Measurements from ENCODE around the gene STARD8. TPM values are rescaled to one million over a fixed set of nuclear protein-coding genes. Genes with fewer than 3 reads are reported as not detected.

The STARD8 gene
- total RNA-seq, 2 donors from 2014 or later = 15.8 to 19.8 TPM

- no peak for ATAC-seq (ENCODE audit: insufficient number of reproducible peaks, low FRiP score, low read depth)
- no peak for TF ChIP-seq CTCF (IDR thresholded peaks at IDR 0.05)
- H3K27me3 ChIP-seq (replicated peaks; ENCODE audit: insufficient read depth) = no peaks in the 10 kb centered on the region
Measured at GRCh38 chrX:68691921-68692320, 44.5 kb downstream of the STARD8 start.

GRCh38 chrX:68692651-68693050 is 45.2 kb downstream of the STARD8 start:
- ATAC-seq (ENCODE audit: insufficient number of reproducible peaks, low FRiP score, low read depth) (no peak), DNase-seq (ENCODE audit: low spot score) (no peak)
- Histone ChIP-seq H3K9me3 (no peaks in the 10 kb centered on the region), H3K27ac (no peak overlapping the region), H3K4me3 (no peak overlapping the region), H3K27me3 (replicated peaks; ENCODE audit: insufficient read depth) (no peaks in the 10 kb centered on the region), H3K36me3 (no peaks in the 10 kb centered on the region), H3K4me1 (ENCODE audit: control insufficient read depth in 1 of 2, low read depth in 2 of 2) (no peaks in the 10 kb centered on the region)
- no peak for TF ChIP-seq CTCF (IDR thresholded peaks at IDR 0.05)

More at GRCh38 chrX:68691921-68692320, 44.5 kb downstream of the STARD8 start:
- Histone ChIP-seq H3K4me3 (no peak overlapping the region), H3K4me1 (ENCODE audit: control insufficient read depth in 1 of 2, low read depth in 2 of 2) (no peaks in the 10 kb centered on the region), H3K36me3 (no peaks in the 10 kb centered on the region), H3K9me3 (no peaks in the 10 kb centered on the region), H3K27ac (no peak overlapping the region)
- DNase-seq (ENCODE audit: low spot score) = no peak

GRCh38 chrX:68693481-68694434 is 46.3 kb downstream of the STARD8 start:
- H3K4me3 ChIP-seq = peak overlapping the region; percentile 75
- no peaks in the 10 kb centered on the region for H3K4me1 ChIP-seq (ENCODE audit: control insufficient read depth in 1 of 2, low read depth in 2 of 2)
- ATAC-seq (ENCODE audit: insufficient number of reproducible peaks, low FRiP score, low read depth) = no peak
- peak; percentile 28 for DNase-seq (ENCODE audit: low spot score)
- no peak for TF ChIP-seq CTCF (IDR thresholded peaks at IDR 0.05)
- no peak overlapping the region for H3K27ac ChIP-seq
- no peaks in the 10 kb centered on the region for H3K36me3 ChIP-seq
- no peaks in the 10 kb centered on the region for H3K27me3 ChIP-seq (replicated peaks; ENCODE audit: insufficient read depth)
- no peaks in the 10 kb centered on the region for H3K9me3 ChIP-seq

GRCh38 chrX:68694435-68695205 is 47.2 kb downstream of the STARD8 start:
- Histone ChIP-seq H3K4me1 (ENCODE audit: control insufficient read depth in 1 of 2, low read depth in 2 of 2) (no peaks in the 10 kb centered on the region), H3K9me3 (no peaks in the 10 kb centered on the region), H3K36me3 (no peaks in the 10 kb centered on the region), H3K27ac (no peak overlapping the region), H3K4me3 (peak overlapping the region; percentile 75), H3K27me3 (replicated peaks; ENCODE audit: insufficient read depth) (no peaks in the 10 kb centered on the region)
- no peak for TF ChIP-seq CTCF (IDR thresholded peaks at IDR 0.05)
- ATAC-seq (ENCODE audit: insufficient number of reproducible peaks, low FRiP score, low read depth) = no peak
- DNase-seq (ENCODE audit: low spot score) = no peak

GRCh38 chrX:68695206-68695845 is 47.9 kb downstream of the STARD8 start:
- Histone ChIP-seq H3K4me1 (ENCODE audit: control insufficient read depth in 1 of 2, low read depth in 2 of 2) (no peaks in the 10 kb centered on the region), H3K9me3 (no peaks in the 10 kb centered on the region), H3K27me3 (replicated peaks; ENCODE audit: insufficient read depth) (no peaks in the 10 kb centered on the region), H3K36me3 (no peaks in the 10 kb centered on the region), H3K27ac (no peak overlapping the region), H3K4me3 (peak overlapping the region; percentile 75)
- DNase-seq (ENCODE audit: low spot score) (no peak), ATAC-seq (ENCODE audit: insufficient number of reproducible peaks, low FRiP score, low read depth) (no peak)
- TF ChIP-seq CTCF (IDR thresholded peaks at IDR 0.05) = no peak

All from thoracic aorta (tissue), 2 donors.